GM19467 (cell line): ENCODE results near the gene RIMKLA.

Experiments used
- ATAC-seq: cut with Tn5 transposase; IDR thresholded peaks from one replicate; pipeline ENCODE4 v1.9.1; 2021; ENCODE audit warnings: mild to moderate bottlenecking, moderate library complexity; ENCODE audit not compliant: unreplicated experiment

RIMKLA gene

DNA sequence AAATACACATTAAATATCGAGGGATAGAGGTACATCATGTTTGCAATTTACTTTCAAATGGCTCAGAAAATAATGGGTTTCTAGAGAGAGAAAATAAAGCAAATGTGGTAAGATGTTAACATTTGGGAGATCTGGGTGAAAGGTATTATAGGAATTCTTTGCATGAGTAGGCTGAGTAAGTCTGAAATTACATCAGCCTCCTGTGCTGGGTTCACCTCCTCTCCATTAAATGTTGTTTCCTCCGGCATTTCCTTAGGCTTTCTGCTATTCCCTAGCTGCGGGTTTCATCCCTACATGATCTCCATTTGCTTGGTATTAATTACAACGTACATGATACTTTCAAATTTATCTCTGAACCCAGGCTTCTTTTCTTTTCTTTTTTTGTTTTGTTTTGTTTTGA, 43.6 kb downstream of the RIMKLA start:
- ATAC-seq: no peak

- ATAC-seq: no peak
These were observed 46.6 kb downstream of the RIMKLA start for GRCh38 chr1:42427240-42427639.

DNA sequence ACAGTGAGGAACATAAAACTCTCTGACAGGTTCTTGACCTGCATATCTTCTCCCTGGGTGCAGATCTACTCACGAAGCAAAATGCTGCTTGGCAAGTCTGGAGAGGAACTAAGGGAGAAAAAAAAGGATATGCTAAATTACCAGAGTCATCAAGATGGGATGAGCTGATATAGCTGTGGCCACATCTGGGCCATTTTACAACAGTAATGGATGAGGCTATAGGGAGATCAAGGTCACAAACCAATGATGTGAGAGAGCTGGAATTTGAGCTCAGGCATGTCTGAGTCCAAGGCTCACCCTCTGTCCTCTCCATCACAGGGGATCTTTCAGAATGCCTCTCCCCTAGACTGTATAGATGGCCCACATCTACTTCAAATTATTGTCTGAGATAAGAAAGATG, 49.0 kb downstream of the RIMKLA start:
- no peak for ATAC-seq

- no peak for ATAC-seq
These were observed 49.9 kb downstream of the RIMKLA start for GRCh38 chr1:42430286-42431135.

DNA sequence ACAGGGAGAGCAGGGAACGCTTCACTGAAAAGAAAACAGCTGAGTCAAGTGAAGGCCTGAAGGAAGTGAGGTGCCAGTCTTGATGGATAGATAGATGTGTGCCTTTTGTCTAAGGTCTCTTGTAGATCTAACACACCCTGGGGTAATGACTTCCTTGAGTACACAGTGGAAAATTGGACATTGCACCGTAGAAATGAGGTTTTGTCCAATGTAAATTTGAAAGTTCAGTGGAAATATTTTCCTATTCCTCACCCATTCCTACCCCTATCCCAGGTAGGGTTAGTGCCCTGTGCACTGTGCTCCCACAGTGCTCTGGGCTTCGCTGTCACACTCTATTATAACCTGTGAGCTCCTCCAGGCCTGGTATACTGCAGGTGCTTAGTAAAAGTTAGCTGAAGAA, 50.9 kb downstream of the RIMKLA start:
- no peak for ATAC-seq

GRCh38 chr1:42432714-42433113, 52.1 kb downstream of the RIMKLA start:
- no peak for ATAC-seq

GRCh38 chr1:42433369-42433768, 52.8 kb downstream of the RIMKLA start:
- no peak for ATAC-seq

- ATAC-seq: no peak
These were observed 53.7 kb downstream of the RIMKLA start for GRCh38 chr1:42434340-42434739.

GRCh38 chr1:42439940-42440339, 59.3 kb downstream of the RIMKLA start:
- ATAC-seq: no peak

DNA sequence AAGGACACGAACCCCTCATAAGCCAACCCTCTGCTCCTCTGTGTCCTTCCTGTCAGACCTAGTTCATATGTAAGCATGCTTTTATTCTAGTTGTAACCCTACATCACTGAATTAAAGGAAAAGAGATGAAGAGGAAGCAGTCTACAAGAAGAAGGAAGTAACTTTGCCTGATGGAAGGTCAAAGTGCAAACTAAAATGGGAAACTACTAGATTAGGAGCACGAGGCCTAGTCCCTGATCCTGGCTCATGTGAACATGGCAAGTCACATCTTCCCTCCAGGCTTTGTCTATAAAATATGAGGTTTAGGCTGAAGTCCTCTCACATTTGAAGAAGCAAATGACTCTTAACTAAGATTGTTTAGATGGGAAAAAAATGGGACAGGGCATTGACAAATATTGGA, 62.1 kb downstream of the RIMKLA start:
- ATAC-seq: no peak

- no peak for ATAC-seq
These were observed 68.7 kb downstream of the RIMKLA start for GRCh38 chr1:42449256-42449655.

DNA sequence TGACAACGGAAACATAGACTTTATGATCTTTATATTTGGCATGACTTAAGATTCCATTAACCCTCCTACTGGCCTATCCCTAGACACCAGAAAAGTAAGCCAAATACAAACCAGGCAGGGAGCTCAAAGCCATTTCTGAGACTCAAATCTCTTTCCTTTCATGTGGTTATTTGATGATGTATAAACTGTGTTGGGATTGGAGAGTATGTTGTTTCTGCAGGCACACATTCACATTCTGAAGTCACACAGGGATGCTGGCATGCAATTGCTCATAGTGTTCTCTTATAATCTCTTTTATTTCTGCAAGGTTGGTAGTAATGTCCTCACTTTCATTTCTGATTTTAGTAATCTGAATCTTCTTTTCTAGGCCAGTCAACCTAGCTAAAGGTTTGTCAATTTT, 69.5 kb downstream of the RIMKLA start:
- ATAC-seq: no peak

- no peak for ATAC-seq
These were observed 72.8 kb downstream of the RIMKLA start for GRCh38 chr1:42453386-42453785.

DNA sequence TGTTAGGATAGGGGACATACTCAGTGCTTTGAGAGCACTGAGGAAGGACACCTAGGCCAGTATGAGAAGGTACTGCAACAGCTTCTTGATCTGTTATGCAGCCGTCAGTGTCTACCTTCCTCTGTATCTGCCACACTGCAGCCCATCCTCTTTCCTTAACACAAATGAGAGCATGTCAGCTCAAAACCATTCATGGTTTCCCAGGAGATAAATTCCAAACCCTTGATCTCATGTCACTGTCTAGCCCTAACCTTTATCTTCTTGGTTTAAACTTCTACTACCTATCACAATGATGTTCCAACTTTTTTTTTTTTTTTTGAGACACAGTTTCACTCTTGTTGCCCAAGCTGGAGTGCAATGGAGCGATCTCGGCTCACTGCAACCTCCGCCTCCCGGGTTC, 73.8 kb downstream of the RIMKLA start:
- no peak for ATAC-seq

GRCh38 chr1:42456010-42456753, 75.6 kb downstream of the RIMKLA start, which contains the start of the genes PPCS and ZMYND12:
Gene PPCS (plus strand): TSS chr1:42456543. CDS start chr1:42456566, 23 bp downstream.
Gene ZMYND12 (minus strand): TSS chr1:42456022. CDS start chr1:42455997, 25 bp downstream.
- ATAC-seq: peak; percentile 72

DNA sequence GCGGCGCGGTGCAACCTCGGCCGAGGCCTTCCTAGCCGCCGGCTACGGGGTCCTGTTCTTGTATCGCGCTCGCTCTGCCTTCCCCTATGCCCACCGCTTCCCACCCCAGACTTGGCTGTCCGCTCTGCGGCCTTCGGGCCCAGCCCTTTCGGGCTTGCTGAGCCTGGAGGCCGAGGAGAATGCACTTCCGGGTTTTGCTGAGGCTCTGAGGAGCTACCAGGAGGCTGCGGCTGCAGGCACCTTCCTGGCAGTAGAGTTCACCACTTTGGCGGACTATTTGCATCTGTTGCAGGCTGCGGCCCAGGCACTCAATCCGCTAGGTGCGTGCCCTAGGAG, 76.1 kb downstream of the RIMKLA start:
- ATAC-seq: peak; percentile 43

DNA sequence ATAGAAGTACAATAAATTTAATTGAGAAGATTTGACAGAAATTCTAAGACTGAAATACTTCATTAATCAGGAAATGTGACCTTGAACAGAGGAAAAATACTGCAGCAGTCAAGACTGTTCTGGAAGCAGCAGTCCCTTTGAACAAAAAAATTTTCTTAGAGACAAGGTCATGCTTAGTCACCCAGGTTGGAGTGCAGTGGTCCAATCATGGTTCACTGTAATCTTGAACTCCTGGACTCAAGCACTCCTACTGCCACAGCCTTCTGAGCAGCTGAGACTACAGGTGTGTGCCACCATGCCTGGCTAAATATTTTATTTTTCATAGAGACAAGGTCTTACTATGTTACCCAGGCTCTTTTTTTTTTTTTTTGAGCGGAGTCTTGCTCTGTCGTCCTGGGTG, 80.6 kb downstream of the RIMKLA start:
- ATAC-seq: no peak

- peak; percentile 99 for ATAC-seq
These were observed 82.5 kb downstream of the RIMKLA start, which contains the start of gene CCDC30 for GRCh38 chr1:42462828-42463763. Gene CCDC30 (plus strand): TSS chr1:42463286. CDS start chr1:42480552, 17,266 bp downstream.

DNA sequence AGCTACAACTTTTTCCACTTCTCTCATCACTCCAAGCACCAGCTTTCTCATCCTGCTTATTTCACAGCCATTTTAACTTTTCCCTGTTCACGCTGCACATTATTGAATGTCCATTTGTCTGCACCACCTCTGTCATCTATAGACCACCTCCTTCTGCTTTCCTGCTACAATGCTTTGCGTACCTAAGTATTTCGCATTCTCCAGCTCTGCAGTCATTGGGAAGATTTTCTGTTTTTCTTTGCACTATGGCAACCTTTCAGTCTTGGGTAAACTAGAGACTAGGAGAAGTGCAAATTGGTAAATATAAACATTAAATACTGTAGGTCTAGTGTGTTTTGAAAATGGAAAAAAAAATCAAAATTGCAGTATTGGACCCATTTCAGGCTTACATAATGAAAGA, 83.3 kb downstream of the RIMKLA start:
- no peak for ATAC-seq

DNA sequence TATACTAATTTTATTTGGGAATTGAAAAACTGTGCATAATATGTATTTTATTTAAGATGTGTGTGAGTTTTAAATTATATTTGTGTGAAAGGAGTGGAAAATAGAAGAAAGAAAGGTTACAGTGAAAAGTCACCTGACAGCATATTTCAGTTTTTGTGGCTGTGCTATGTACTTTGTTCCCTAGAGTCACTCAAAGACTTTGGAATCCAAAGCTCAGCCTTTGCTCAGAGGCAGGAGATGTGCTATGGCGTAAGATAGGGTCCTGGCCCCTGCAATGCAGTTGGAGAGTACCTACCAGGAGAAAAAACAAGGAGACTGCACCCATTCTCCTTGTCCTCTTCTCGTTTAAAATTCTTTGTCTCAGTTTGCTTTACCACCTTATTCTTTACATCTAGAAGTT, 85.4 kb downstream of the RIMKLA start:
- no peak for ATAC-seq

- ATAC-seq: no peak
These were observed 89.1 kb downstream of the RIMKLA start for GRCh38 chr1:42469727-42470126.
